GM18502 (cell line): ENCODE results near the gene NR6A1.

Source experiments
- ATAC-seq: cut with Tn5 transposase; IDR thresholded peaks from one replicate; pipeline ENCODE4 v1.9.1; 2021; ENCODE audit warnings: mild to moderate bottlenecking; ENCODE audit not compliant: unreplicated experiment, poor library complexity

Gene NR6A1

GRCh38 chr9:124797343-124798103 is 26.4 kb upstream of the NR6A1 start:
- no peak for ATAC-seq

DNA sequence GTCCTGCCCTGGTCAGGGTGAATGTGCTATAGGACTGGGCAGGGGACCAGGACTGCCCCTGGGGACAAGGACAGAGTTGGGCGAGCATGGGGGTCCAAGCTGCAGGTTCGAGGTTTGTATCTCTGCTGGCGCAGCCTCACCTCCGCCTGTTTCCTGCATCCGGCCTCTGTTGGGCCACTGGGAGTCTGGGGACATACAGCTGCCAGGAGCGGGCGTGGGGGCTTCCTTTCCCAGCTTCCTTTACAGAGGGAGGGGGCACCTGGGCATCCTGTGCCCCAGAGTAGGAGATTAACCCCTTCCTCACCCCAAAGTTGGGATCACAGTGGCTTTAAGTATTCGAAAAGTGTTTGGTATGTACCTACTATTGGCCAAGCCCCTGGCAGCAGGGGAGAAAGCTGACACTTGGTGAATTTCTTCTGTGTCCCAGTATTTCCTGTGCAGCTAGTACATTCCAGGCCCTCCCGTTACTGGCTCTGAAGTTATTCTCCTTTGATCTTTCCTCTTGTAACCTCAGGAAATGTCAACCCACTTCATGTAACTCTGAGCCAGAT is 24.8 kb upstream of the NR6A1 start:
- no peak for ATAC-seq

GRCh38 chr9:124794902-124795491 is 23.9 kb upstream of the NR6A1 start:
- no peak for ATAC-seq

- no peak for ATAC-seq
These were observed 22.0 kb upstream of the NR6A1 start for GRCh38 chr9:124793015-124793541.

DNA sequence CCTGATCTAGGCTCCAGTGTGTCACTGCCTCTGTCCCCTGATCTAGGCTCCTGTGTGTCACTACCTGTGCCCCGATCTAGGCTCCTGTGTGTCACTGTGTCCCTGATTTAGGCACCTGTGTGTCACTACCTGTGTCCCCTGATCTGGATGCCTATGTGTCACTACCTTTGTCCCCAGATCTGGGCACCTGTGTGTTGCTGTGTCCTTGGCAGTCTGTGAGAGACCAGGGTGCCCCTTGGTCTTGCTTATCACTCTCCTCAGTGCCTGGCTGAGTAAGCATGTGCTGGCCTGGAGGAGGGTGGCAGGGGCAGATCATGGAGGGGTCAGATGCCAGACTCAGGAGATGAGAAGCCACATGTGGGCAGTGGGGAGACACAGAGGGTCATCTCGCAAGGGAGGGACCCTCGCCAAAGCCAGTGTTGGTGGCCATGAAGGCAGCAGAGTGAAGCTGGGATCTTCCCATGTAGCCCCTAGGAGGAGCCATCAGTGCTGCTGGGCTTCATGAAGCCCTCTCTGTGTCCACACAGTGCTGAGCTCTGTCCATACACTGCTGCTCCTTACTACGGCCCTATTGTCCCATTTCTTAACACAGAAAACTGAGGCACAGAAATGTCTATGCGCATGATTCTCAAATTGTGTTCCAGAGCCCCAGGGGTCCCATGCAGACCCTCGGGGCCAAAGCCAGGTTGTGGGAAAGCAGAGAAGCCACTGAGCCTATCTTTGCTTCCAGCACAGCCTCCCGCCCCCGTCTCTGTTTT is 21.3 kb upstream of the NR6A1 start:
- ATAC-seq = no peak

- no peak for ATAC-seq
These were observed 19.8 kb upstream of the NR6A1 start for GRCh38 chr9:124790801-124791505.

GRCh38 chr9:124790301-124790700 is 19.2 kb upstream of the NR6A1 start:
- no peak for ATAC-seq

DNA sequence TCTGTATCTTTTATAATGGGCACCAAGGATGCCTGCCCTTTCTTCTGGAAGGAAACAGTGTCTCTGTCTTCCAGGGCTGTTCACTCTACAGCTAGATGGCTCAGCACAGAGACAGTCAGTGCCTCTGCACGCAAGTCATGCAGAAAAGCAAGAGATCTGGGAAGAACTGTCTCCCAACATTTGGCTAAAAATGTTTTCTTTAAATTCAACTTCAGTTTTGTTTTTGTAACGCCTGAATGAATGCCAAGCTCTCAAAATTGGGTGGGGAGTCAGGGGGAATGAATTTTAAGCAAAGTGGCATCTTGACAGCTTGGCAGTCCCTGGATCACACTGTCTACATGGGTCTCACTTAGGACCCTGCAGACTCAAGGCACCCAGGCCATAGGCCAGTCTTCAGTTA is 18.4 kb upstream of the NR6A1 start:
- ATAC-seq = no peak

DNA sequence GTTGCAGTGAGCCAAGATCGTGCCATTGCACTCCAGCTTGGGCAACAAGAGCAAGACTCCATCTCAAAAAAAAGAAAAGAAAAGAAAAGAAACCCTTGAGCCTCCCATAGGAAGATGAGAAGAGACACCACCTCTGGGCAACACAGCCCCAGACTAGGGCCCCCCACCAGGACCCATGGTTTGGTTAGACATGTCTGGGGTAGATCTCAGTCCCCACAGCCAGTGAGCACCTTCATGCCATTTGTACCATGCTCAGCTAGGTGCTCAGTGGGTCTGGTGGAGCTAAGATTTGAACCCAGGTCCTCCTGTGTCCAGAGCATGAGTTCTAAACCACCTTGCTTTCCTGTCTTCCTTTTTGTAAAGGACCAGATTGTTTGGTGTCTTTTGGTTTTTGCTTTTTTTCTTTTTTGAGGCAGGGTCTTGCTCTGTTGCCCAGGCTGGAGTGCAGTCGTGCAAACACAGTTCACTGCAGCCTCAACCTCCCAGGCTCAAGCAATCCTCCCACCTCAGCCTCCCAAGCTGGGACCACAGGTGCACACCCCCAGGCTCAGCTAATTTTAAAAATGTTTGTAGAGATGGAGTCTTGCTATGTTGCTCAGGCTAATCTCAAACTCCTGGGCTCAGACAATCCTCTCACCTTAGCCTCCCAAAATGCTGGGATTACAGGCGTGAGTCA is 17.6 kb upstream of the NR6A1 start:
- ATAC-seq = no peak

- ATAC-seq = no peak
These were observed 15.9 kb upstream of the NR6A1 start for GRCh38 chr9:124786881-124787573.

- ATAC-seq = no peak
These were observed 13.4 kb upstream of the NR6A1 start for GRCh38 chr9:124784509-124784908.

DNA sequence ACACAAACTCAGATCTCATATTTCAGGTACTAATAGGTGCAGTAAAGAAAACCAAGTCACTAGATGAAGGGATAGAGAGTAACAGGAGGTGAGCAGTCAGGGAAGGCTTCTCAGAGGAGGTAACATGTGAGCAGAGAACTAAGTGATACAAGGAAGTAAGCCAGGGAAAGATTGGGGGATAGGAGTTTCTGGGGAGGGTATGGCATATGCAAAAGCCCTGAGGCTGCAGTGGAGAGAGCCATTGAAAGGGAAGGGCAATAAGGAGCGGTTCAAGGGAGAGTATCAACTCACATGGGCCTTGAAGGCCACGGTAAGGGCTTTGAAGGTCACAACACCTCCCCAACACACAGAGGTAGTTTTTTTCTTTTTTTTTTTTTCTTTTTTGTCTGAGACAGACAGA is 12.7 kb upstream of the NR6A1 start:
- ATAC-seq = no peak

GRCh38 chr9:124782661-124783574 is 11.8 kb upstream of the NR6A1 start:
- ATAC-seq = no peak

GRCh38 chr9:124781967-124782660 is 11.0 kb upstream of the NR6A1 start:
- ATAC-seq = no peak

DNA sequence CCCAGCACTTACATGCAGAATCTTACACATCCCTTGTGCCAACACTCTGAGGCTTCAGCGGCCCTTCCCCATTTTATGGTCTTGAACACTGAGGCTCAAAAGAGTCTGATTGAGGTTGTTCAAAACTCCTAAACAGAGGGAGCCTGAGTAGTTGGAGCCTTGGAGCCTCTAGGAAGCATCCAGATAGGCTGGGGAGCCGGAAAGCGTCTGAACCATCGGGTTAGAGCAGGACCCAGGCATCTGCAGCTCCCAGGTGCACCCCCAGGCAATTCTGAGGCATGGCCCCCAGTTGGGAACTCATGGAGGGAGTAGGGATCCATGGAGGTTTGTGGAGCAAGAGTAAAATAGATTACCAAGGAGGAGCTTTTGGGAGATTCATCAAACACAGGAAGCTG is 9.6 kb upstream of the NR6A1 start:
- ATAC-seq = no peak

GRCh38 chr9:124780060-124780756 is 9.1 kb upstream of the NR6A1 start:
- ATAC-seq = no peak
